Hematopoietic multipotent progenitor cell treated with erythropoietin and hydrocortisone succinate and interleukin-3 and kit ligand, for 8 days (in vitro differentiated cells): ENCODE measurements around the gene EPB41L4A.

Source experiments
- DNase-seq: peaks from one replicate; pipeline ENCODE4 v3.0.0-alpha.2; 2015

EPB41L4A gene

GRCh38 chr5:112306956-112307355, 112.1 kb downstream of the EPB41L4A start:
- peak; percentile 26 for DNase-seq

- no peak for DNase-seq
These were observed 114.3 kb downstream of the EPB41L4A start for GRCh38 chr5:112304743-112305142.

- no peak for DNase-seq
These were observed 115.4 kb downstream of the EPB41L4A start for GRCh38 chr5:112303685-112304084.

GRCh38 chr5:112294126-112294525, 125.0 kb downstream of the EPB41L4A start:
- DNase-seq = no peak

- no peak for DNase-seq
These were observed 125.5 kb downstream of the EPB41L4A start for GRCh38 chr5:112293587-112293986.

GRCh38 chr5:112290691-112291090, 128.4 kb downstream of the EPB41L4A start:
- no peak for DNase-seq

- DNase-seq = no peak
These were observed 129.6 kb downstream of the EPB41L4A start for GRCh38 chr5:112289465-112289864.

GRCh38 chr5:112283943-112284929, 134.8 kb downstream of the EPB41L4A start:
- DNase-seq = no peak

- DNase-seq = no peak
These were observed 136.0 kb downstream of the EPB41L4A start for GRCh38 chr5:112283034-112283582.

GRCh38 chr5:112279082-112279481, 140.0 kb downstream of the EPB41L4A start:
- no peak for DNase-seq

GRCh38 chr5:112276991-112277390, 142.1 kb downstream of the EPB41L4A start:
- DNase-seq = no peak

- no peak for DNase-seq
These were observed 143.4 kb downstream of the EPB41L4A start for GRCh38 chr5:112275671-112276070.

- no peak for DNase-seq
These were observed 148.5 kb downstream of the EPB41L4A start for GRCh38 chr5:112270299-112271293.

- no peak for DNase-seq
These were observed 151.8 kb downstream of the EPB41L4A start for GRCh38 chr5:112267231-112267630.

GRCh38 chr5:112264666-112265065, 154.4 kb downstream of the EPB41L4A start:
- DNase-seq = no peak

GRCh38 chr5:112264151-112264550, 154.9 kb downstream of the EPB41L4A start:
- DNase-seq = no peak

- no peak for DNase-seq
These were observed 155.6 kb downstream of the EPB41L4A start for GRCh38 chr5:112263469-112263868.

- no peak for DNase-seq
These were observed 160.5 kb downstream of the EPB41L4A start for GRCh38 chr5:112258571-112258970.

GRCh38 chr5:112257976-112258375, 161.1 kb downstream of the EPB41L4A start:
- no peak for DNase-seq

- DNase-seq = no peak
These were observed 162.1 kb downstream of the EPB41L4A start for GRCh38 chr5:112257005-112257404.

- no peak for DNase-seq
These were observed 164.8 kb downstream of the EPB41L4A start for GRCh38 chr5:112254303-112254702.

- no peak for DNase-seq
These were observed 165.4 kb downstream of the EPB41L4A start for GRCh38 chr5:112253478-112254250.
